Measurements from ENCODE around the gene NLRP3.
"Not testable (repeated sequence)": the region's sequence is repeated elsewhere in the genome, so short reads cannot be mapped to it uniquely, and the experiment has no call there.

NLRP3 gene

GRCh38 chr1:247441606-247442005, 25.6 kb downstream of the NLRP3 start:
- DNase-seq, result no peak

- no peak for DNase-seq
Observed at GRCh38 chr1:247442164-247442563, 26.2 kb downstream of the NLRP3 start.

GRCh38 chr1:247443641-247444040, 27.7 kb downstream of the NLRP3 start:
- DNase-seq, result no peak

GRCh38 chr1:247444571-247444970, 28.6 kb downstream of the NLRP3 start:
- no peak for DNase-seq

GRCh38 chr1:247445526-247446356, 29.8 kb downstream of the NLRP3 start:
- DNase-seq, result no peak

- no peak for DNase-seq
Observed at GRCh38 chr1:247447162-247447909, 31.4 kb downstream of the NLRP3 start.

- DNase-seq, result peak; percentile 64
Observed at GRCh38 chr1:247448107-247448791, 32.3 kb downstream of the NLRP3 start.

GRCh38 chr1:247451388-247452010, 35.5 kb downstream of the NLRP3 start:
- no peak for DNase-seq

- DNase-seq, result peak; percentile 14
Observed at GRCh38 chr1:247452447-247453039, 36.6 kb downstream of the NLRP3 start.

GRCh38 chr1:247453245-247453644, 37.3 kb downstream of the NLRP3 start:
- DNase-seq, result no peak

GRCh38 chr1:247453997-247454396, 38.0 kb downstream of the NLRP3 start:
- DNase-seq, result no peak

- DNase-seq, result no peak
Observed at GRCh38 chr1:247456021-247456420, 40.0 kb downstream of the NLRP3 start.

GRCh38 chr1:247456914-247457639, 41.1 kb downstream of the NLRP3 start:
- no peak for DNase-seq

- no peak for DNase-seq
Observed at GRCh38 chr1:247459507-247459906, 43.5 kb downstream of the NLRP3 start.

- no peak for DNase-seq
Observed at GRCh38 chr1:247465796-247466195, 49.8 kb downstream of the NLRP3 start.

- no peak for DNase-seq
Observed at GRCh38 chr1:247467129-247467528, 51.2 kb downstream of the NLRP3 start.

- DNase-seq, result no peak
Observed at GRCh38 chr1:247468481-247469140, 52.6 kb downstream of the NLRP3 start.

GRCh38 chr1:247469141-247469535, 53.2 kb downstream of the NLRP3 start:
- no peak for DNase-seq

GRCh38 chr1:247470942-247471429, 55.0 kb downstream of the NLRP3 start:
- DNase-seq, result not testable (repeated sequence)

- no peak for DNase-seq
Observed at GRCh38 chr1:247471445-247472016, 55.6 kb downstream of the NLRP3 start.

GRCh38 chr1:247472035-247472434, 56.1 kb downstream of the NLRP3 start:
- no peak for DNase-seq
